OCI-LY3 (cell line): Measurements from ENCODE around the gene ATOH7.

Source experiments
- CTCF ChIP-seq: fragments of 200-600, 300-600 bp; sonication (generic); IDR thresholded peaks from 2 replicates; pipeline ENCODE4 v1.5.1; 2014; ENCODE audit warnings: antibody characterized with exemption, low read length, low read depth
- EZH2phosphoT487 ChIP-seq: fragments of 200-600 bp; shearing (Covaris generic); IDR thresholded peaks from 2 replicates; pipeline ENCODE4 v1.6.1; 2018; ENCODE audit warnings: antibody characterized with exemption, mixed run types, low read depth

DNA sequence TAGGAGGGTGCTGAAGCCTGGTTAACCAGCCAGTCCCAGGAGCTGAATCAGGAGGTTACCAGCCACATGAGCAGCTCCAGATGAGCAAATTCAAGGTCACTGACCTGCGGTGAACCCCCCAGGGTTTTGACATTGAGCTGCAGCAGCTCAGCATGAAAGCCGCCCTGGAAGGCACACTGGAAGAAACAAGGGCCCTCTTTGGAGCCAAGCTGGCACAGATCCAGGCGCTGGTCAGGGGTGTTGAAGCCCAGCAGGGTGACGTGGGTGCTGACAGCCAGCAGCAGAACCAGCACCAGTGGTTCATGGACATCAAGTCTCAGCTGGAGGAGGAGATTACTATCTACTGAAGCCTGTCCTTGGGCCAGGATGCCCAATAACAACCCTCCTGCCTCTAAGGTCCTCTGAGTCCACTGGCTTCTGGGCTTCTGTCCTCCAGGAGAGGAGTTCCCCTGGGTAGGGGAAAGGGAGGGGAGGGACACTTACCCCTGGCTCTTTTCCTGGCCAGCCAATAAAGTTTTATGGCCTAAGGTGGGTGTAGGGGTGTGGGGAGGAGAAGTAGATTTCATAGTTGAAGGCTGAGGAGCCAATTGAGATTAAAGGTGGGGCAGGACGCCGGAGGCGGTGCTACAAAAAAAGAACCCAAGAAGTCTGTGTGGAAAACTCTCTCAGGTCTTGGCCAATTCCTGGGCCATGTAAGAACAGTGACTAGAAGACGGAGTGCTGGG is 29.4 kb upstream of the ATOH7 start:
- TF ChIP-seq CTCF (no peak), EZH2phosphoT487 (no peak)
